SIG-M5 treated with dmso at 0.1 percent for 504 hours (cell line): ENCODE data around the gene BCL2L15.
"Not testable (repeated sequence)": the region's sequence is repeated elsewhere in the genome, so short reads cannot be mapped to it uniquely, and the experiment has no call there.

Experiments
- DNase-seq: peaks from one replicate; lab custom pipeline; 2025; ENCODE audit not compliant: unreplicated experiment; lab: John Stamatoyannopoulos, UW

The BCL2L15 gene

DNA sequence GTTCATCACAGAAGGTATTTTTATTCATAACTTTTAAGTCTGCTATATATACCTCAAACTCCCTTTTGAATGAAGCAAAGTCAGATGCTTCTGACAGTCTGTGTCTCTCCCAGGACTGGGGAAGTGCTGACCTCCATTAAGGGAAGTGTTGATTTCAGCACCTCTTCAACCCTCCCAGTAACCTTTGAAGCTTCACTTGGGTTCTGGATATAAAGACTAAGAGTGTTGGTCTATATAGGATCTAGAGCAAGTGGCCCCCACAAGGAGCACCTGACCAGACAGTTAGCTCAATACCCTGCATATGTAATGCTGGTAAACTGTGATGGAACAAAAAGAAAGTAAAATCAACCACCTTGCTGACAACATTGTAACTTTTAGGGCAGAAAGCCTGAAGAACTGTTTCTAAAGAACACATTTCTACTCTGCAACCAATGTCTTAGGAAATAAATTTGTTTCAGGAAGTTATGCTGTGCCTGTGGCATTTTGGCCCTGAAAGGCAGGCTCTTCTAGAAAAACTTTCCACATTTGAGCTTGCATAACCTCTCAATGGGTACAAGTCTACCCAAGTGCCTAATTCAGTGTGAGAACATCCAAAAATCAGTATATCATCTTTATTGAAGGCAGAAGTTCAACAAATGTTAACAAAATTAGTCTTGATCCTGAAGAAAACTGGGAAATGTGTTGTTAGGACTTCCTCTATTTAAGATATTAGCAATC lies 15.0 kb downstream of the BCL2L15 start:
- peak; percentile 89 for DNase-seq

DNA sequence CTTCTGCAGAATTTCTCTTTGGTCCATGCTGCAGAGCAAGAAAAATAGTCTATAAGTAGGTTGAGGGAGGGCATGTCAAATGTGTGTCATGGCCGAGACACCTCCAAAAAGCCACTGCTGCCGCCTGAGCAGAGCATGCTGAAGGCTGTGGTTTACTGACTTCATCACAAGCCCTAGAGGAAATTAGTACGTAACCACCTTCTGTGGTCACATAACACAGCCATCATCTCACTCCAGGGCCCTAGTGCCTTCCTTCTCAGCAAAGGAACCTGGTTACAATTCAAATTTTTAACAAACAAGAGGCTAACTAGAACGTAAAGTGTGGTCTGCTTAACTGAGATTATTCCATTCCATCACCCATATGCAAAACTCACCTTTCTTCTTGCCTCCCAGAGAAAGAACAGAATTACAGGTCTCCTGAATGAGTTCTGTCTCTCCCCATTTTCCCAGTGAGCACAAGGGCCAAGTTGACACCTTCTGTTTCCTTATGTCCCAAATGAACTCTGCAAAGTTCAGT lies 15.7 kb downstream of the BCL2L15 start, which contains the start of gene PTPN22:
PTPN22 (minus strand) TSS at position 116 of the 517 bp plus-strand sequence.
- peak; percentile 92 for DNase-seq

DNA sequence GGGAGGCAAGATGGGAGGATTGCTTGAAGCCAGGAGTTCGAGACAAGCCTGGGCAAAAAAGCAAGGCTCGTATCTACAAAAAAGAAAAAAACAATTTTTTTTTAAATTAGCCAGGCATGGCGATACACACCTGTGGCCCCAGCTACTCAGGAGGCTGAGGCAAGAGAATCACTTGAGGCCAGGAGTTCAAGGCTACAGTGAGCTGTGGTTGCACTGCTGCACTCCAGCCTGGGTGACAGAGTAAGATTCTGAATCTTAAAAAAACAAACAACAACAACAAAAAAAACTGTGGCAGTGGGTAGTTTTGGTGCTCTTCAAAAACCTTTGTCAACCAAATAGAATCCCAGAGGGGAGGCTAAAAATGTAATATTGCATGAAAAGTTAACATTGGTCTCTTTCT lies 16.6 kb downstream of the BCL2L15 start:
- DNase-seq: no peak

DNA sequence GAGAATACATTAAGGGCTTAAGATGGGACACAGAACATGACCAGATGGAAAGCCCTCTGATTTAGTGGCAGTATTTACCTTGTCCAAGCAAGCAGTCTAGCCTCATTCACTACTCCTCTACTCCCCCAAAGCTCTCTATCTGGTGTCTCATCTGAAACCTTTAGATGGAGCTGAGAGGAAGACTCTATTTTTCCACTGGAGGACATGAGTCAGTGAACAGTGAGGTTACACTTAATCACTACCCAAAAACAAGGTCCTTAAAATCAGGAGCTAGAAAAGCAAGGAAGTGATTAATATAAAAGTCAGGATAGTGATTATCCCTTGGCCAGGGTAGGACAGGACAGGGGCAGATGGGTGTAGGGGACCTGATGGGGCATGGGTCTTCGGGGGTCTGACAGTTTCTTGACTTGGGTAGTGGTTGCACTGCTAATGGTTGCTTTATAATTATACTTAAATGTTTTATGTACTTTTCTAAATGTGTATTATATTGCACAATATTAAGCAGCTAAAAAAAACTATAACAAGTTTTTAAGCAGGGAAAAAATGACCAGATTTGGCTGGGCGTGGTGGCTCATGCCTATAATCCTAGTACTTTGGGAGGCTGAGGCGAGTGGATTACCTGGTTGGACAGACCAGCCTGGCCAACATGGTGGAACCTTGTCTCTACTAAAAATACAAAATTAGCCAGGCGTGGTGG lies 18.8 kb downstream of the BCL2L15 start:
- DNase-seq: no peak

DNA sequence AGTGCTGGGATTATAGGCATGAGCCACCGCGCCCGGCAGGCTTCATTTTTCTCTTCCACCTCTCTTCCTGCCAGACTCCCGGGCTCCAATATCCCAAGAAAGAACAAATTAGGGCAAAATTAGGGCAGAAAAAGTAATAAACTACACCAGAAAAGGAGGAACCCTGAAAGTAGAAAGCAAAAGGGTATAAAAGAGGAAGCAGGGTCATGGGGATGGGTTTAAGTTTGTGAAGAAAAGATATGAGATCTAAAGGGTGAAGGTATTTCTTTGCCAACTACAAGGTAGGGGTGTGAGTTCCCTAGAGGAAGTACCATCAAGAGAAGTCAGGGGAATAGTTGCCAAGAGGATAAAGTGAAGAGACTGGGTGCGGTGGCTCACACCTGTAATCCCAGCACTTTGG lies 25.7 kb downstream of the BCL2L15 start:
- DNase-seq: peak; percentile 31

DNA sequence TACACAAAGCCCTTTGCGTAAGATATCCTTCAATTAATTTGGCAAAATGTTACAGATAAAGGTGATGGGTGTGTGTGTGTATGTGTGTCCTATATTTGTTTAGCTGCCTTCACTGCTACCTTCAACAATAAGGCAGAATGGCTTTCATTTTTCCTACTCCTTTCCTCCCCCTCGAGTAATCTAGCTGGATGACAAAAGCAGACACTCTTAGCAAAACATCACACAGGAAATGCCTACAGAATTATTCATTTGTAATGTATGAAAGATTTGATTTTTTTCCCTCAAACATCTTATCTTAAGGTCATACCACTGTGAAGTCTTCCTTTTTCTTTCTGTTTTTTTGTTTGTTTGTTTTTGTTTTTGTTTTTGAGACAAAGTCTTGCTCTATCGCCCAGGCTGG lies 26.5 kb downstream of the BCL2L15 start:
- no peak for DNase-seq

DNA sequence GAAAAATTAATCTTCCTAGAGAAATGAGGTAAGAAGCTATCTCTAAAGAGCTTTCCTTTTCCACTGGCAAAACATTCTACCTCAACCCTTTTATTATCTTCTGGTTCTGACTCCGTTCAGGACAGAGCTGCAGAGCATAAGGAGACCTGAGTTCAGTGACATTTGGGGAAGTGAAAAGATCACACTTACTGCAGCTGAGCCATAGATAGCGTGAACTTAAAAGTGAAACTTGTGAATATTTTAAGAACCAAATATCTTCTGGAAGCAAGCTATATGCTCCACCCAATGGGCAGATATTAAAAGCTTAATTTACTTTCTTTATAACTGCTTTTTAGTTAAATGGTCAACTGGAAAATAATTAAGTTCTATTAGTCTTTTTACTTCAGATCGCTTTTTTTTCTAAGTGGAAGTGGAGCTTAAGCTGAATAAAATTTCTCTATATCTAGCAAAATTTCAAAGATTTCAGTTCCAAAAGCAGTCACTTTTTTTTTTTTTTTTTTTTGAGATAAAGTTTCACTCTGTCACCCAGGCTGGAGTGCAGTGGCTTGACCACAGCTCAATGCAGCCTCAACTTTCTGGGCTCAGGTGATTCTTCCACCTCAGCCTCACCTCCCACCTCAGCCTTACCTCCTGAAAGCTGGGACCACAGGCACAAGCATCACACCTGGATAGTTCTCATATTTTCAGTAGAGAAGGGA lies 27.8 kb downstream of the BCL2L15 start:
- peak; percentile 84 for DNase-seq

DNA sequence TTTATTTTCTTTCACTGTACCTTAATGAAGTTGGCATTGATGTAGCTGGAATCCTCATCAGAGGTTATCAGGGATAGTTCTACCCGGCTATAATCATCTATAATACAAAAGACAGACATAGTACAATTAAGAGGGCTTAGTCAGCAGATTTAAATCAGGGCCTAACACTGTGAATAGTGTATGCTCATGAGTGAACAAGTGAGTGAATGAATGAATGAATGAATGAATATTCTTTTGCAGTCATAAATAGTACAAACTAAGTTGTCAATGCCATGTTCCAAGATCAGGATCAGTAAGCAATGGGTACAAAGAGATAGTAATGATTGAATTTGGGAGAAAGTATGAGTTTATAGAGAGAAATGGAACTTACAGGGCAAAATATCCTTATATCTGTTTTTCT lies 28.4 kb downstream of the BCL2L15 start:
- DNase-seq: no peak

DNA sequence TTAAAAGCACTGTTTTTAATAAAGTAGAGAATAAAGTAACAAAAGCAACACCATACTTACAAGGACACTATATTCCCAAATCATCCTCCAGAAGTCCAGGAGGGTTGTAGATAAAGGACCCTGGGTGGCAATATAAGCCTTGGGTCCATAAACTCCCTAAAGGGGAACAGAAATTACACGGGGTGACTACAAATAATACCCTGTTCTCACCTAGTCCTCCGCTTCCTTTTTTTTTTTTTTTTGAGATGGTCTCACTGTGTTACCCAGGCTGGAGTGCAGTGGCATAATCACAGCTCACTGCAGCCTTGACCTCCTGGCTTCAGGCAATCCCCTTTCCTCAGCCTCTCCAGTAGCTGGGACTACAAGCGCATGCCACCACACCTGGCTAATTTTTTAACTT lies 29.0 kb downstream of the BCL2L15 start:
- no peak for DNase-seq

DNA sequence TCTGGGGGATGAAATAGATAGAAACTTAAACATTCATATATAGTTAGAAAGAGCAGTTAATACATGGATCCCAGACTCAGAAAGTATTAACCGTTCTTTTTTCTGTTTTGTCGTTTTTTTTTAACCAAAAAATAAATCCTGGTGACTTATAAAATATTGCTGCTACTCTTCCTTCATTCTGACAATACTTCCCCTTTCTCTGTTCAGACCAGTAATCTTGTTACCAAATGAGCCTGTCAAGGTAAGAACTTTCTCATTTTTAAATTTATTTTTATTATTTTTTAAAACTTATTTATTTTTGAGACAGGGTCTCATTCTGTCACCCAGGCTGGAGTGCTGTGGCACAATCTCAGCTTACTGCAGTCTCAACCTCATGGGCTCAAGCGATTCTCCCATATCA lies 29.6 kb downstream of the BCL2L15 start:
- peak; percentile 31 for DNase-seq

DNA sequence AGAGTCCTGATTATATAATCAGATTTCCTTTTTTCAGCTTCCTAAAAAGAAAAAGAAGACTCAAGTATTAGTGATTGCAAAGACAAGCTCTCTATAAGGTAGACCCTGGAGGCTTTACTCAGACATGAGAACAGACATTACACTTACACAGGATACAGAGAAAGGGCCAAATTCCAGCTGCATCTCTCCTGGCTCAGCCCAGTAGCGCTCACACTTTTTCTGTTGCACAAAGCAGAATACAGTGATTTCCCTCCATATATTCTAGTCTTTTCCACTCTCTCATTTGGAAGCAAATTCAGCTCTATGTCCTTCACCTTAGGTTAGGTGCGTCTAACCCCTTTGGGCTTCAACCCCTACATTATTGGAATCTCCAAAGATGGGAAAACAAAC lies 31.0 kb downstream of the BCL2L15 start:
- DNase-seq: no peak

DNA sequence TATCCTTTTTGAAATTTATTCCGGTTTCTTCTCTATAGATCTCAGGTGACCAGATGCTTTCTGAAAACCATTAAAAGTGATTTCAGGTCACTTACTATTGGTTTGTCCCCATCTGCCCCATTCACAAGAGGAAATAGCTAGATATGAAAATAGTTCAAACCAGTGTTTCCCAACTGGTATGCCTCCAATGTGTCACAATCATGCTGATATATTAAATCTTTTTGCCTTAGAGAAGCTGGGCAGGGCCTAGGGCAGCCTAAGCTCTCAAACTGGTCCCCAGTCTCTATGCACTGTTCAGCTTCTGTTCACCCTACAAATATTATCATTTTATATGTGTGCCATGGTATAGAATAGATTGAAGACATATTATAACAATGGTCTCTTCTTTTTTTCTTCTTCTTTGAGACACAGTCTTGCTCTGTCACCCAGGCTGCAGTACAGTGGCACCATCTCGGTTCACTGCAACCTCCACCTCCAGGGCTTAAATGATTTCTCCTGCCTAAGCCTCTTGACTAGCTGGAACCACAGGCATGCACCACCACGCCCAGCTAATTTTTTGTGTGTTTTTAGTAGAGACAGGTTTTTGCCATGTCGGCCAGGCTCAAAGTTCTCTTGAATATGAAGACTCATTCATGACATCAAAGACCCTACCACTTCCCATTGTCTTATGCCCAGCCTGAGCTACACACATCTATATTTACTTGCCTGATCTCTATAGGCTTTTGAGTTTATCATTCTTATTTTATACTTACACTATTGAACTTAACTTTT lies 31.6 kb downstream of the BCL2L15 start:
- DNase-seq: peak; percentile 53

DNA sequence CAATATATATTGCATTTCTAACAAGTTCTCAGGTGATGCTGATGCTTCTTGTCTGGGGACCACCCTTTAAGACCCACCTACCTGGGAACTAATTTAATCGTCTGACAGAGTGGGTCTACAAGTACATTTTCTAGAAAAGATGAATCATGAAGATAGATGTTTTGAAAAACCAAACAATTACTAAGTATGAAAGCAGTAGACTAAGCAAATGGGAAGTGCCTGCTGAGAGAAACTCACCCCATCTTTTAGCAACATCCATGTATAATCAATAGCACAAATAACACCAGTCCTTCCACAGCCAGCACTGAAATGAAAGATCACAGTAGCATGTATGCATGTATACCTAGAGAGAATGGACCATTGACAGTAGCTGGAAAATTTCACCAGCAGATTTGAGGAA lies 33.1 kb downstream of the BCL2L15 start:
- no peak for DNase-seq

DNA sequence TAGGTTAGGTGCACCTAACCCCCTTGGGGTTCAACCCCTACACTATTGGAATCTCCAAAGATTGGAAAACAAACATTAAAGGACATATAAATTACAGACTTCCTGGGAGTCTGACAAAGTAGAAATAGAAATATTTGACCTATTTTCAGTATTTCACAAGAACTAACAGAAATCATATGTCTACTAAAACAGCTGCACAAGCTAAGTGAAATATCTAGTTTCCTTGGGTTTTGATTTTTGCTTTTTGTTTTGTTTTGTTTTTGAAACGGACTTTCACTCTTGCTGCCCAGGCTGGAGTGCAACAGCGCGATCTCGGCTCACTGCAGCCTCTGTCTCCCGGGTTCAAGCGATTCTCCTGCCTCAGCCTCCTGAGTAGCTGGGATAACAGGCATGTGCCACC lies 34.7 kb downstream of the BCL2L15 start:
- DNase-seq: not testable (repeated sequence)

DNA sequence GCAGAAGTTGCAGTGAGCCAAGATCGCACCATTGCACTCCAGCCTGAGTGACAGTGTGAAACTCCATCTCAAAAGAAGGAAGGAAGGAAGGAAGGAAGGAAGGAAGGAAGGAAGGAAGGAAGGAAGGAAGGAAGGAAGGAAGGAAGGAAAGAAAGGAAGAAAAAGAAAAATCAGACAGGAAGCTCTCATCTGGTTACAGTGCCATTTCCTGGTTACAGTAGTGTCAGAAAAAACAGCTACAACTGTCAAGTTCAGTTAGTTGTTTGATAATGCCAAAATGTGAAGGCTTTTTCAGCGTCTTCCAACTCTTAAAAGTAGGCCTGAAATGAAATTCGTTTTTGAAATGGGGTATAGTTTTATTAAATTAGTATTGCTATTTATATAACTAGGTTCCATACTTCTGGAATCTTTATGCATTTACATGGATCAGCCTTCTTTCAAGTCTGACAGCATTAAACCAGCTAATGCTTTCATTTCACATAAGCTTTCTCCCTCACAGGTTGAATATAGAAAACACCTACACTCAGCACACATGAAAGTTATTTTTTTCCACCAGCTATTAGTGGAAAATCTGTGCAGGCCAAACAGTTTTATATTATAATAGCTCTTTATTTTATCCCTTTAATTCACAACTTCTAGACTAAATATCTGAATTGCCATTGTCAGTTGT lies 37.1 kb downstream of the BCL2L15 start:
- DNase-seq: no peak

DNA sequence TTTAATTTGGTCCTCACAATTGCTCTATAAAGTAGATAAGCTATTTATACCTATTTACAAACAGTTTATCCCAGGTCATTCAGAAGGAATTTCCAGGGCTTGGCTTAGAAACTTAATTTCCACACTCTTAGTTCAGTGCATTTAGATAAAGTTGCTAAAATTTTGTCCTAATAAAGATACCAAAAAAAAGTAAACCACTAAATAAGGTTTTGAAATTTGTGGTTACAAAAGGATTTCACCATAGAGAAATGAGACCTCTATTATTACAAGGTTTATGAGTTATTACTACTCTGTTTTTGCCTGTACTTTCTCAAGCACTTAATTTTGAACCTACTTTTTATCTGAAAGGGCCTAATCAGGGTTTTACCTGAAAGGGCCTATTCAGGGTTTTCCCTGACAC lies 38.3 kb downstream of the BCL2L15 start:
- DNase-seq: no peak

DNA sequence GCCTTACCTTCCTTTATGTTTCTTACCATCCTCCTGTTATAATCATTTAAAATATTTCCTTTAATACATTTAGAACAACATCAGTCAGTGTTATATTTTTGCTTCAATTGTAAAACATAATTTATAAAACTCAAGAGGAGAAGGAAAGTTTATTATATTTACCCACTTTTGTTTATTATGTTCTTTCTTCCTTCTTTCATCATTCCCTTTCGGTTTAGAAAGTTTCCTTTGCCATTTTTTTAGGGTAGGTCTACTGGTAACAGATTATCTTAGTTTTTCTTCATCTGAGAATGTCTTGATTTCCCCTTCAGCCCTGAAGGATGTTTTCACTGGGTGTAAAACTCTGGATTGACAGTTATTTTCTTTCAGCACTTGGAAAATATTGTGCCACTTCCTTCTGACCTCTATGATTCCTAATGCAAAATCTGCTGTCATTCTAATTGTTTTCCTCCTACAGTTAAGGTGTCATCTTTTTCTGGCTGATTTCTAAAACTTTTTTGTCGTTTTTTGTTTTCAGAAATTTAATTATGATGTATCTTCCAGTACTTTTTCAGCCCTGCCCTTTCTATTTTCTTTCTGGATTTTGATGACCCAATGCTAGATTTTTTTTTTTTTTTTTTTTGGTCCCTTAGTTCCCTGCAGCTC lies 40.9 kb downstream of the BCL2L15 start:
- DNase-seq: no peak

DNA sequence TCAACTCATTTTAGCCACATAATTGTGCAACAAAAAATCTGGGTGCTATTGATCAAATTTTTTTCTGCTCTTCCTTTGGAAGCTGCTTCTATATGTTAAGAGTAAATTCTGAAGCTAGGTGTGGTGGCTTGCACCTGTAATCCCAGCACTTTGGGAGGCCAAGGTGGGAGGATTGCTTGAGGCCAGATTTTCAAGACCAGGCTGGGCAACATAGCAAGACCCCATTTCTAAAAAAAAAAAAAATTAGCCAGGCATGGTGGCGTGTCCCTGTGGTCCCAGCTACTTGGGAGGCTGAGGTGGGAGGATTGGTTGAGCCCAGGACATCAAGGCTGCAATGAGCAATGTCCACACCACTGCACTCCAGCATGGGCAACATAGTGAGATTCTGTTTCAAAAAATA lies 50.8 kb downstream of the BCL2L15 start:
- no peak for DNase-seq

DNA sequence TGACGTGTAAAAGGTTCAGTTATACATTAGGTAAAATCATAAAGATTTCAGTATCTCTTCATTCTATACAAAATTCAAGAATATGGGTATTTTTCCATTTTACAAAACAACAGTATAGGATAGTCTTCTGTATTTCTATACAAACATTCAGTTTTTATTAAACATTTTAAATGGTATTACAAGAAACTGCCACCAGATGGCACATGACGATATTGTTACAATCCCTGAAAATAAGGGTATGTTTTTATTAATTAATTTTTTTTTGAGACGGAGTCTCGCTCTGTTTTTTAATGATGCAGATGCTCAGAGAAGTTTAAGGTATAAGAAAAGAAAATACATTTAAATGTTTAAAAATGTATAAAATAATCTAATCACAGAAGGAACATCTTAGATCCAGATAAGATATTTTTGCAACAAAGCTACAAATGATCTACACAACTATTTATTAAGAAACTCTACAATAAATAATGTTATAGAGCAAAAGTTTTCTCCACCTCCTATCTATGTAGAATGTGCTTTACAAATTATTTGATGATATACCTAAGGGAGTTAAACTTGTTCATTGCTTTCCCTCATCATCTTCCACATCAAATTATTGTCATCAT lies 51.6 kb downstream of the BCL2L15 start:
- peak; percentile 60 for DNase-seq

DNA sequence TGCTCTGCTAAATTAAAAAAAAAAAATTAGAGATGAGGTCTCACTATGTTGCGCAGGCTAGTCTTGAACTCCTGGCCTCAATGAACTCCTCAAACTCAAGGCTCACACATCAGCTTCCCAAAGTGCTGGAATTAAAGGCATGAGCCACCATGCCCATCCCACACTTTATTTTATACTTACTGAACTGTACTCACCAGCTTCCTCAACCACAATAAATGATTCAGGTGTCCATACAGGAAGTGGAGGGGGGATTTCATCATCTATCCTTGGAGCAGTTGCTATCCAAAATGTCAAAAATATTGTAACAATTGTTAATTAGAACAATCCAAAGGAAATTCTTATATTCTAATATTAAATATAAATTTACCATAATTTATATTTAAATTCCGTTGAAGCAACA lies 52.7 kb downstream of the BCL2L15 start:
- no peak for DNase-seq
